K562 treated with DMSO at 1 percent for 12 hours (cell line): ENCODE data around the gene COMMD4. TPM values are rescaled to one million over a fixed set of nuclear protein-coding genes. Genes with fewer than 3 reads are reported as not detected.

Experiments
- total RNA-seq: library from RNA; unstranded; fragments of 300-600 nt; gene quantifications from 2 replicates; pipeline ENCODE4 v1.2.3, GENCODE V29; 2022; ENCODE audit not compliant: insufficient read depth

The COMMD4 gene
- total RNA-seq = 77.0 and 101 TPM in 2 replicates

DNA sequence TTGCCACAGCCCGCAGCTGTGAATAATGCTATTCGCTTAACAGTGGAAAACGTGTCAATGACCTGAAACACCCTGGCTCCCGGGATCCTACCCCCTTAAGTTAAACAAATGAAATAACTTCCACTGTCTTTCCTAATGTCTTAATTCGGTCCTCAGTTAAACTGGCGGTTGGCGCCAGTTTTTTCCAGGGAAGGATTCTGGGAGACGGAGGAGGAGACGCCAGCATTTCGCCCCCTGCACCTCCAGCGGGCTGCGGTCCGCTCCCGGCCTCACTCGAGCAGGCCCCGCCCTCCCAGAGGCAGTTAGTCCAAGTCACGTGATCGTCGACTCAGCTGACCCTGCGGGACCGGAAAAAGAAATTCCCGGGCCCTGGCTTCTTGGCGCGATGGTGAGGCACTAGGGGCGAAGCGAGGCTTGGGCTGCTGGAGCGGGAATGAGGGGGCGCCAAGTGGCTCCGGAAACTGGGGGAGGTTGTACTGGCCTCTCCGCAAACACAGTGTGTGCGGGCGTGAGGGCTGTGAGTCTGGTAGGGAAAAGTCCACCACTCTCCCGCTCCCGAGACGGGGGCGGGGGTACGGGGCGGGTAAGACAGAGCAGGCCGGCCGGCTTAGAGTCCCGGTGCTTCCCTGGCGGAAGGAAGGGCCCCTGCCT is at the start of gene COMMD4:
Gene COMMD4 (plus strand): TSS at position 359 of the 651 bp plus-strand sequence. CDS start 27 bp downstream, at position 386.

DNA sequence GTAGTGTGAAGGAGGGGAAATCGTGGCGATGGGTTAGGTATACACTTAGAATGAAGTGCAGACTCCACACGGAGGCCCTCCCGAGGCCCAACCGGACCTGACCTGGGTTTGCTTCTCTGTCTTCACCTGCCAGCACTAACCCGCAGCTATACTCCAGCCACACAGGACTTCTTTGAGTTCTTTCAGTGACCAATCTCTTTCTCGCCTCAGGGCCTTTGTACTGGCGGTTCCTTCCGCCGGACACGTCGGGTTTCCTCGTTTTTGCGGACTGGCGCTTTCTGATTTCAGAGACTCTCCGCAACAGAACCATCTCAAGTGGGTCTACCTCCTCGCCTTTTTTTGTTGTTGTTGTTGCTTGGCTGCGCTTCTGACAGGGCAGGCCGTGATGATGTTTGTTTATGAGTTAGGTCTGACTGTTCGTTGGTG is 10.9 kb downstream of the COMMD4 start, which contains the start of gene NEIL1:
Gene NEIL1 (plus strand): TSS at position 244 of the 426 bp plus-strand sequence. CDS start 1,867 bp downstream, outside the sequence.

DNA sequence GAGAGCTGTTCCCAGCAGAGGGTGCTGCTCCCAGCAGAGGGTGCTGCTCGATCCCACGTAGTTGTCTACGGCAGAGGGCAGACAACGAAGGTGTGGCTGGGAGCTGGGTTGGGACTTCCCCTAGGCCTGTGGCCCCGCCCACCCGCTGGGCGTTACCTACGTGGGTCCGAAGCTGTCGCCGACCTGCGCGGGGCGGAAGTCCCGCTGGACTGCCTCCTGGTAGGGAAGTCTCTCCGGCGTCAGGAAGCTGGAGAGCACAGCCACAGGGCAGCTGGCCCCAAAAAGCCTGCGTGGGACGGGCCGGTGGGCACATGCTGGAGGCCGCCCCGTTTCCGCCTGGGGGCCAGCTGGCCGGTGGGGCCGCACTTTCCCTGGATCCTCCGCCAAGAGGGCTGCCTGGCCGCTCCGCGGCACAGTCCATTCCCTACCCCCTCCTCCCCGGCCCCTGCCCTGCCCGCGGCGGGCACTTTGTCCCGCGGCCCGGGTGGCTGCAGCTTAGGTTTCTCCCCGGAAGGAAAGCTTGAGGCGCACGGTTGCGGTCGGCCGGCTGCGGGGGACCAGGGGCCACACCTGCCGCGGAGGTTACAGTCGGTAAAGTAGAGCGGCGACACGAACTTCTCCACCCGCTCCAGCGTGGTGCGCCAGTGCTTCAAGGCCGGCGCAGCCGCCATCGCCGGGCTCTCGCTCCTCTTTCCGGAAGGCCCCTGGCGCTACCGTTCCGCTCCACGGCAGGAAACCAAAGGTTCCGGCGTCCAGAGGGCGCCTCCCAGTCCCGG is 32.2 kb downstream of the COMMD4 start, which contains the start of gene MAN2C1:
Gene MAN2C1 (minus strand): TSS at position 695 of the 776 bp plus-strand sequence. CDS start 24 bp downstream, at position 671.

Other genes with a start within 250 kb of the COMMD4 start
- gene C15orf39, start 134.2 kb upstream of the COMMD4 start, total RNA-seq = 24.8 and 45.2 TPM in 2 replicates
- gene GOLGA6C, start 77.7 kb upstream of the COMMD4 start, total RNA-seq = not detected in 2 replicates
- not detected in 2 replicates for gene GOLGA6D, start 53.2 kb upstream of the COMMD4 start, total RNA-seq
- 1.5 and 6.3 TPM in 2 replicates for gene NEIL1, start 11.0 kb downstream of the COMMD4 start, total RNA-seq
- 36.6 and 70.2 TPM in 2 replicates for gene MAN2C1, start 32.5 kb downstream of the COMMD4 start, total RNA-seq
- 9.1 and 32.6 TPM in 2 replicates for gene SIN3A, start 115.6 kb downstream of the COMMD4 start, total RNA-seq
- 13.3 and 28.2 TPM in 2 replicates for gene PTPN9, start 243.3 kb downstream of the COMMD4 start, total RNA-seq